Raji (cell line): ENCODE measurements around the gene VDAC1.

Experiments used
- POLR2A ChIP-seq: IDR thresholded peaks from 2 replicates; pipeline ENCODE4 v1.6.1; 2011; ENCODE audit warnings: low read depth, low read length, control low read depth; ENCODE audit not compliant: insufficient read depth

VDAC1 gene

DNA sequence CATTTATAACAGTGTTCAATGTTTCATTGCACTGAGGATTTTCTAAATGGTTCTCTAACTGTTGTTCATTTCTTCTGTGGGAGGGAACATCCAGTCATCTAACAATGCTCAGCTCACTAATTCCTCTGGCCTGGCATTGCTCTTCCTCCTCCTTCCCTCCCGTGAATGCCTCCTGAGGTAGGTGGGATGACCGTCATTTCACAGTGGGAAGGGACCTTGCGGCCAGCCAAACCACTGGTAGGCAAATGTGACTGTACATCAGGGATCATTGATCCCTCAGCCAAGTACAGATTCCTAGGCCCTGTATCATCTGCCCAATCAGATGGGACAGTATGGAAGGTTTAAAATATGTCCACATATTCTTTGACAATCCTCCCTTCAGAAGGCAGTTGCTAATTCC lies 23.7 kb upstream of the VDAC1 start:
- no peak for TF ChIP-seq POLR2A

GRCh38 chr5:134027288-134027615 lies 22.5 kb upstream of the VDAC1 start:
- no peak for TF ChIP-seq POLR2A

DNA sequence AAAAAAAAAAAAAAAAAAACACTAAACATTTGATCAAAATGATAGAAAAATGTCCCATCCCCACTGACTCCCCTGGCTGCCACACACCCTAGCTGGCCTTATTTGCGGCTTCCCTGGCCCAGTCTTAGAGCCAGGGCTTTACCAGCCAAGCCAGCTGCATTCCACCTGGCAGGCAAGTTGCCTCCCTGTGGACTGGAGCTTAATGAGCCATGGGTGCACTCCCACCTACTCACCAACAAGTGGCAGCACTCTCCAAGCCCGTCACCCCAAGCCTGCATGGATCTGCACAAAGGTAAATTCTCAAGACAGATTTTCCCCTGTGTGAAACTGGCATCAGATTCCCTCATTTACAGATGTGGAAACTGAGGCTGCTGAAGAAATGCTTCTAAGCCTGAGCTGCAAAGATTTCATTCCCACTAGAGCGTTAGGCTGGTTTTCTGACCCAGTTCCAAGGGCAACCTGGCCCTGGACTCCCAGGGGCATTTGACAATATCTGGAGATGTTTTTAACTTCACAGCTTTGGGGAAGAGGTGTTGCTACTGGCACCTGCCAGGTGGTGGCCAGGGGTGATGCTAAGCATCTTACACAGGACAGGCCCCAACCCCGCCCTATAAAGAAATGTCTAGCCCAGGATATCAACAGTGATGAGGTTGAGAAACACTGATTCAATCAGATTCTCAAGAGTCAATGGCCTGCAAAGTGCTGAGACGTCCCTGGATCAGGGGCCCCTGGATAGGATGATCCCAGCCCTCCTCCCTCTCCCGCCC lies 21.9 kb upstream of the VDAC1 start:
- TF ChIP-seq POLR2A = no peak

DNA sequence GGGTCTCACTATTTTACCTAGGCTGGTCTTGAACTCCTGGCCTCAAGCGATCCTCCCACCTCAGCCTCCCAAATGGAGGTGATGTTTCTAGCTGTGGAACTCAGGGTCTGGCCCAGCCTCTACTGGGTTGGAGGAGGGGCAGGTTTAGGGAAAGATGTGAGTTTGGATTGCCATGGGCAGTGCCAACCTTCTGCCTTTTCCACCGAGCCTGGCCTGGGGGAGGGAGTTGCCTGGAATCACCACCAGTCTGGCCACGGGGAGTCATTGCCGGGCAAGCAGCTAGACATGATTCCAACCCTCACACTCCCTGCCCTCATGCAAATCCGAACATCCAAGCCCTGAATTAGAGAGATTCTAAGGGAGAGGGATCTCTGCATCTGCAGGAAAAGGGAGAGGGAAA lies 21.0 kb upstream of the VDAC1 start:
- TF ChIP-seq POLR2A = no peak

GRCh38 chr5:134024811-134025210 lies 20.0 kb upstream of the VDAC1 start:
- TF ChIP-seq POLR2A = no peak

GRCh38 chr5:134022333-134022732 lies 17.6 kb upstream of the VDAC1 start:
- no peak for TF ChIP-seq POLR2A

GRCh38 chr5:134020188-134020587 lies 15.4 kb upstream of the VDAC1 start:
- no peak for TF ChIP-seq POLR2A

GRCh38 chr5:134019636-134020035 lies 14.9 kb upstream of the VDAC1 start:
- TF ChIP-seq POLR2A = no peak

- no peak for TF ChIP-seq POLR2A
Measured at GRCh38 chr5:134018986-134019316, 14.2 kb upstream of the VDAC1 start.

DNA sequence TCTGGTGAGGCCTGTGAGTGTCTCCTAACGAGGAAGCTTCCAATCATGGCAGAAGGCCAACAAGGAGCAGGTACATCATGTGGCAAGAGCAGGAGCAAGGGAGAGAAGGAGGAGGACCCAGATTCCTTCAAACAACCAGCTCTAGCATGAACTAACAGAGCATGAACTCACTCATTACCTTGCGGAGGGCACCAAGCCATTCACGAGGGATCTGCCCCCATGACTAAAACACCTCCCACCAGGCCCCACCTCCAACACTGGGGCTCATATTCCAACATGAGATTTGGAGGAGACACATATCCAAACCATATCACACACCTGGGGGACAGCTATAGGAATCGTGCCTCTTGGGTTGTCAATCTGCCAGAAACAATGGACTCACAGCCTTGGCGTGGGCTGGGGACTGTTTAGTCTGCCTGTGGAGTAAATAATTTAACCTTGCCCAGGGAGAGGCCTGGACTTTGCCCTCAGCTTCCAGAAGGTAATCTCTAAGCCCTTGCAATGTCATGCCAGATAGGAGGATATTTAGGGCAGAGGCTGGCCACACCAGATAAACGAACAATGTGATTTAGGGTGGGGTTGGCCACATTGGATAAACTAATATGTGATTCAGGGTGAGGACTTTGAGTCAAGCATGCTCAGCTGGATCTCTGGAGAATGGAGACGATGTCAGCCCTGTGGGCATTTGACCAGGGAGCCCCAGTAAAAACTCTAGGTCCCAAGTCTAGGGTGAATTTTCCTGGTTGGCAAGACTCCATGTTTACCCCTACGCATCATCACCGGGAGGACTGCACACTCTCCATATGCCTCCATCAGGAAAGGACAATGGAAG lies 13.6 kb upstream of the VDAC1 start:
- TF ChIP-seq POLR2A = no peak

DNA sequence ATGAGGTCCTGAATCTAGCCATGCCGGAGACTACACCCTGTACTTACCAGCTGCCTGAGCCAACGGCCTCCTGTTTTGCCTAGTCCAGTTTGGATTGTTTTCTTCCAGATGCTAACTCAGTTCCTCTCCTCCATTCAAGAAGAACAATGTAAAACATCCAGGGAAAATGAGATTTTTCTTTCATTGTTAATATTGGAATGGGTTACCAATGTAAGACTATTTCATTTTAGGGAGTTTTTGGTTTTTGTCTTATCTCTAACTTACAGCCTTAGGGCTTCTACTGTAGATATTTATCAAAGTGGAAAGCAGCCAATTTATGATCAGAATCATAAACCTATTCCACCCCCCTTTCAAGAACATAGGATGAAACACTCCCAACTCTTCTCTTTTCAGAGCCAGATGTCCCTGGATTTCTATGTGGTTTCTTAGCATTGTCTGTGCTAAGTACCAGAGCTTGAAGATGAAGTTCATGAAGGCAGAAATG lies 3.5 kb upstream of the VDAC1 start:
- no peak for TF ChIP-seq POLR2A

DNA sequence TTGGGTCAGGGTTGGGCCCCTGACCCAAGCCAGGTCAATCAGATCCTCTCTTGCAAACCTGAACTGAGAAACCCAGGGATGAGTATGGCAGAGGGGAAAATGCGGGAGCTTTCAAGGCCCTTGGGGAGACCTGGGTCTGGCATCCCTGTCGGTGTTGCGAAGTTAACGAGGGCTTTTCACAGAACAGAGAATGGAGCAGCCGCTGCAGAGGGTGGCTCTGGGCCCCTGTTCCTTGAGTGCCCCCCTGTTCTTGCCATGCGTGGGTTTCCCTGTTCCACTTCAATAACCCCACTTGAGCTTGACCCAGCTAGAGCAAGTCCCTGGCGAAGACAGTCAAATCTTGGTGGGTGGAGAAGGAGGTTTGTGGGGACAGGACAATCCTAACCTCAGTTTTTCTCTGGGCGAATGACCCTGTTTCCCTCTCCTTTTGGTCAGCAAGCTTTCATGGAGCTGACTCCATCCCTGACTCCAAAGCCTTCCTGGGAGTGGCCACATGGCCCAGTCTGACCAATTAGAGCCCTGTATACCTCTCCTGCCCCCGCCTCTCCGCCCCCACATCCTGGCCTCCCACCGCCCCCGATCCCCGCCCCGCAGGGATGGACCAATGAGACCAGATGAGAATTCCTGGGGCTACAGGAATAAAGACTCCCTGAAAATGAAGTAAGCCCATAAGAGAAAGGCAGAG lies 2.9 kb upstream of the VDAC1 start:
- no peak for TF ChIP-seq POLR2A

DNA sequence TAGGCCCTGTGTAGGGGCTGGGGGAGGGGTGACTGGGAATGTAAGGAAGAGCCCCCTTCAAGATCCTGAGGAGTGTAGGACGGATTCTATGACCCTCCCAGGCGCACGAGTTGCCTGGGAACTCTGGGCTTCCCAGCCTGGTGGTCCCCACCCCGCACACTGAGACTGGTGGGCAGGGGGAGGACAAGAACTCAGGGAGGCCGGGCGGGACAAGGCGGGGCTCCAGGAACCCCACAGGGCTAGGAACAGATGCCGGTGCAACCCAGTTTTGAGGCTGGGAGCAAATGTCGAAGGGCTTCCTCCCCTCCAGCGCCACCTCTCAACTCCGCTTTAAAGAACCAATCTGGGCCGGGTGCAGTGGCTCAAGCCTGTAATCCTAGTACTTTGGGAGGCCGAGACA lies 1.3 kb upstream of the VDAC1 start:
- TF ChIP-seq POLR2A = no peak

DNA sequence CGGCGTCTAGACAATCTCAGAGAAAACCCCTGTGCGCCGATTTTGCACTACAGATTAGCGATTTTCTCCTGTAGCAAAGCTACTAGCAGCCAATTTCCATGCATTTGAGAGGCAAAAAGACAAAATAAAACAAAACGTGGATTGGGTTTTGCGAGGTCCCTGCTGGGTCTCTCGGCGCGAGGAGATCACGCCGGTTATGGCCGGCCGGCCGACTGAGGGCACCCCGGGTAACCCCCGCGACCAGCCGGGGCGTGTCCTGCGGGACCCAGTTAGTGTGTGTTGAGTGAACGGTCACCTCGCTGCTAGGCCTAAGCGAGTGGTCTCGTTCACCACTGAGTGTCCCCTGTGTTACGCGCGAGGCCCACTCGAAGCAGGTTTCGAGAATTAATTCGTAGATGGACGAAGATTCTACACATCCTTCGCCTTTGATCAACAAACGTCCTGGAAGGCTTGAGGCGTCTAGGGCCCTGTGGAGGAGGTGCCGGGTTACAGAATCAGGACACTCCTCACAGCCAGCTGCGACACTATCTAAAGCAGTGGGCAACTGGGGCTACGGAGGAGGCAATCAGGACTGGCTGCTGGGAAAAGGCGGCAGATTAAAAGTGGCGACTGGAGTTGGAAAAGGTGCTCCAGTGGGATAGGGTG lies 764 bp upstream of the VDAC1 start:
- TF ChIP-seq POLR2A = no peak

- TF ChIP-seq POLR2A = no peak
Measured at GRCh38 chr5:134003817-134004625, 754 bp downstream of the VDAC1 start.
